ENCODE measurements around the gene ZC3H4.

The ZC3H4 gene

DNA sequence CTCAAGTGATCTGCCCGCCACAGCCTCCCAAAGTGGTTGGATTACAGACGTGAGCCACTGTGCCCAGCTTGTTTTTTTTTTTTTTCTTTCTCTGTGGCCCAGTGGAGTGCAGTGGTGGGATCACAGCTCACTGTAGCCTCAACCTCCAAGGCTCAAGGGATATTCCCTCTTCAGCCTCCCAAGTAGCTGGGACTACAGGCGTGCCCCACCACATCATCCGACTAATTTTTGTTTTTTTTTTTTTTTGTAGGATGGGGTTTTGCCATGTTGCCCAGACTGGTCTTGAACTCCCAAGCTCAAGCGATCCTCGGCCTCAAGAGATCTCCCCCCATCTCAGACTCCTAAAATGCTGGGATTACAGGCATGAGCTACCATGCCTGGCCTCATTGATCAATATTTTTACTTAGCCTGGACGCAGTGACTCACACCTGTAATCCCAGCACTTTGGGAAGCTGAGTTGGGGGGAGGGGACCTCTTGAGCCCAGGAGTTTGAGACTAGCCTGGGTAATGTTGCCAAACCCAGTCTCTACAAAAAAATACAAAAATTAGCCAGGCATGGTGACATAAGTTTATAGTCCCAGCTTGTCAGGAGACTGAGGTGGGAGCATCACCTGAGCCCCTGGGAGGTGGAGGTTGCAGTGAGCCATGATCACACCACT lies 18.7 kb upstream of the ZC3H4 start:
- DNase-seq: no peak

- DNase-seq: peak; percentile 76
Observed at GRCh38 chr19:47130589-47131227, 17.1 kb upstream of the ZC3H4 start, which contains the start of gene SAE1. TSS of gene SAE1 (plus strand) at chr19:47130835. CDS start at chr19:47130931, 96 bp downstream.

DNA sequence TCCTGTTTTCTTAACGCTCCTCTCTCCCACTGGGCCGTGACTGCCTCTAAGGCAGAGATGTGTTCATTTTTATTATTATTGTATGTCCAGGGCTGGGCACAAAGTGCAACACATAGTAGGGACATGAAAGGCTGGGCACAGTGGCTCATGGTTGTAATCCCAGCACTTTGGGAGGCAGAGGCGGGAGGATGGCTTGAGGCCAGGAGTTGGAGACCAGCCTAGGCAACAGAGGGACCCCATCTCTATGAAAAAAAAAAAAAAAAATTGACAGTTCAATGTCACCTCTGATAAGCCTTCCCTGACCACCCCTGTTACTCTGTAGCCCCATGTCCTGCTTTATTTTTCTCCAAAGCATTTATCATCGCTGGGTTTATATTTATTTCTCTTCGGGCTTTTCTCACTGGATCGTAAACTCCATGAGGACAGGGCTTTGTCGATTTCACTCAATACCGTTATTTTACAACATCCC lies 16.6 kb upstream of the ZC3H4 start:
- no peak for DNase-seq

DNA sequence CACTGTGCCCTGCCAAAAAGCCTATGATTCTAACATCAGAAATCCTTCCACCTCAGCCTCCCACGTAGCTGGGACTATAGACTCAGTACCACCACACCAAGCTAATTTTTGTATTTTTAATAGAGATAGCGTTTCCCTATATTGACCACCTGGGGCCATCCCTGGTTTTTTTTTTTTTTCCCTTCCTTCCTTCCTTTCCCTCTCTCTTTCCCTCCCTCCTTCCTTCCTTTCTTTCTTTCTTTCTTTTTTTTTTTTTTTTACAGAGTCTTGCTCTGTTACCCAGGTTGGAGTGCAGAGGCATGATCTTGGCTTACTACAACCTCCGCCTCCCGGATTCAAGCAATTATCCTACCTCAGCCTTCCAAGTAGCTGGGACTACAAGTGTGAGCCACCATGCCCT lies 16.0 kb upstream of the ZC3H4 start:
- DNase-seq: no peak

GRCh38 chr19:47125669-47125938 lies 12.0 kb upstream of the ZC3H4 start:
- no peak for DNase-seq

DNA sequence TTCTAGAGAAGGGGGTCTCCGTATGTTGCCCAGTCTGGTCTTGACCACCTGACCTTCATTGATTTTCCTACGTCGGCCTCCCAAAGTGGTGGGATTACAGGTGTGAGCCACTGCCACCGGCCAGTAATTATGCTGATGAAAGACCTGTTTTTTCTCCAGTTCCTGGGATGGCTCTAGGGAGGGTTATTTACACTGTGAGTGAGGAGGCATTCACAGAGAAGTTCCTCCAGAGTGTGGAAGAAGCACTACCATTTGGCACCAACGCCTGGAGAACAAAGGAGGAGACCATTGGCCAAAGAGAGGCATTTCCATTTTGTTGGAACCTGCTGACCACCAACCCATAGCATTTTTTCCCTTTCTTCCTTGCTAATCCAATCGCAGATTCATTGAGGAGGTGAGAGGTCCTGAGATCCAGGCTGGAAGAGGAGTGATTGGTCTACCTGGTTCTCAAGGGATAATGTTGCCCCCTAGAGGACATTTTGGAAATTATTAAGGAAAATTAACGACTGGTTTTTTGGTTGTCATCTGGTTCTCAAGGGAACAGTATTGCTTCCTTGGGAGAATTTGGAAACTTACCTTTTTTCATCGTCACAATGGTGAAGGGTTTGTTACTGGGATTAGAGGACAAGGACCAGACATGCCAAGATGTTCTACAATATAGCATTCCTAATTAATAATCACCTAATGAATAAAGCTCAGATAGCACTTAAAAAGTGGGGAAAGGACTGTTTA lies 11.5 kb upstream of the ZC3H4 start:
- no peak for DNase-seq

GRCh38 chr19:47123406-47123805 lies 9.8 kb upstream of the ZC3H4 start:
- no peak for DNase-seq

DNA sequence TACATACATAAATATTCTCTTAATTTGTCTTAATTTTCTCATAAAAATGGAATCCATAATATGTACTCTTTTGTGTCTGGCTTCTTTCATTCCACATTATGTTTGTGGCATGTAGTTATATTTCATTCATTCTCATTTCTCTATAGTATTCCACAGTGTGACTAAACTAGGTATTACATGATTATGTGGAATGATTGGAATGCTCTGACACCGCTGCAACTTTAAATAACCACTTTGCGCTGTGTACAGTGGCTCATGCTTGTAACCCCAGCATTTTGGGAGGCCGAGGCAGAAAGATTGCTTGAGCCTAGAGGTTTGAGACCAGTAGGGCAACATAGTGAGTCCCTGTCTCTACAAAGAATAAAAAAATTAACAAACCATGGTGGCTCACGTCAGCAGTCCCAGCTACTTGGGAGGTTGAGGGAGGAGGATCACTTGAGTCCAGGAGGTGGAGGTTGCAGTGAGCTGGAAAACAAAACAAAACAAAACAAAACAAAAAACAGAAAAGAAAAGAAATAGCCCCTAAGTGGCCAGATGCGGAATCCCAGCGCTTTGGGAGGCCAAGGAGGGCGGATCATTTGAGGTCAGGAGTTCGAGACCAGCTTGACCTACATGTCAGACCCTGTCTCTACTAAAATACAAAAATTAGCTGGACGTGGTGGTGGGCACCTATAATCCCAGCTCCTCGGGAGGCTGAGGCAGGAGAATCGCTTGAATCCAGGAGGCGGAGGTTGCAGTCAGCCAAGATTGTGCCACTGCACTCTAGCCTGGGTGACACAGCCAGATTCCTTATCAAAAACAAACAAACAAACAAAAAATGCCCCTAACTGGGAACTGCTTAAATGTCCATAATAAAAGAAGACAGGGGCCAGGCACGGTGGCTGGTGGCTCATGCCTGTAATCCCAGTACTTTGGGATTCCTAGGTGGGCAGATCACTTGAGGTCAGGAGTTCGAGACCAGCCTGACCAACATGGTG lies 9.1 kb upstream of the ZC3H4 start:
- DNase-seq: no peak

DNA sequence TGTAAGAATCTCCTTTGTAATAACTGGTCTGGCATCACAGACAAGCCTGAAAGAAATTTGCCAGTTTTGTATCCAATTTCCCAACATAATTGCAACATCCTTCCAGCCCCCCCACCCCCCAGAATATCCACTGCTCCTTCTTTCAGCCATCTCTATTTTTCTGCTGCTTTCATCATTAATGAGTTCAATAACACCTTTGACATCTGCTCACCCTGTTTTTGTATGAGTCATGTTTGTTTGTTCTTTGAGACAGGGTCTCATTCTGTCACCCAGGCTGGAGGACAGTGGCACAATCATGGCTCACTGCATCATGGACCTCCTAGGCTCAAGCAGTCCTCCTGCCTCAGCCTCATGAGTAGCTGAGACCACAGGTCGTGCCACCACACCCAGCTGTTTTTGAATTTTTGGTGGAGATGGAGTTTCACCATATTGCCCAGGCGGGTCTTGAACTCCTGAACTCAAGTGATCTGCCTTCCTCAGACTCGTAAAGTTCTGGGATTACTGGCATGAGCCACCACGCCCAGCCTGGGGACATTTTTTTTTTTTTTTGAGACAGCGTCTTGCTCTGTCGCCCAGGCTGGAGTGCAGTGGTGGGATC lies 7.0 kb upstream of the ZC3H4 start:
- DNase-seq: no peak

- no peak for DNase-seq
Observed at GRCh38 chr19:47113850-47114651, 475 bp upstream of the ZC3H4 start.

DNA sequence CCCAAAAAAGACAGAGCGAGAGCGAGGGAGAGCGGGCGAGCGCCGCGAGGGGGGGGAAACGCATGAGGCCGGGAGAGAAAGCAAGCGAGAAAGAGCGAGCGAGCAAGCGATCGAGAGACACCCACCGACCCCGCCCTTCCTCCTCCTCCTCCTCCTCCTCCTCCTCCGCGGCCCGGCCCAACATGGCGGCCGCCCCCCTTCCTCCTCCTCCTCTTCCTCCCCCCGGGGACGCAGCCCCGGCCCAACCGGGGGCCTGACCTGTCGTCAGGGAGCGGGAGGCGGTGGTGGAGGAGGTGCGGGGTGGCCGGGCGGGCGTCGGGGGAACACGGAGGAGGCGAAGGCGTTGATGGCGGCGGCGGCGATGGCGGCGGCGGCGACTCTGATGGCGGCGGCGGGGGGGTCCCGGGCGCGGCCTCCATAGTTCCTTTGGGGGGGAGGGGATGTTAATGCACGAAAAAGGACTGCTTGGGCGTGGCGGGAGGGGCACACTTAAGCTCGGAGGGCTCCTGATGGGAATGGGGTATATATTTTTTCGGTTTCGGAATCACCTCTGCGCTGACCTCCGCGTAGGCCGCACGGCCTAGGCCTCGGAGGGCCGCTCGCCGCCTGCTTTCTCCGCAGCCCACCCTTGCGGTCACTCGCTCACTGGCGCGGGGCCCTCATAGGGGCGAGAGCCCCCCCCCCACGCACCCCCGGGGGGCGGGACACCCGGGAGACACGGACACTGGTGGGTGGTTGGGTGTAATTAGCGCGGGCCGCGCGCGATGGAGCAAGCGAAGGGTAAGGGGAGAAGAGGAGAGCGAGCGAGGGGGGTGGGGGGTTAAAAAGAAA lies 1.2 kb downstream of the ZC3H4 start:
- DNase-seq: peak; percentile 88

DNA sequence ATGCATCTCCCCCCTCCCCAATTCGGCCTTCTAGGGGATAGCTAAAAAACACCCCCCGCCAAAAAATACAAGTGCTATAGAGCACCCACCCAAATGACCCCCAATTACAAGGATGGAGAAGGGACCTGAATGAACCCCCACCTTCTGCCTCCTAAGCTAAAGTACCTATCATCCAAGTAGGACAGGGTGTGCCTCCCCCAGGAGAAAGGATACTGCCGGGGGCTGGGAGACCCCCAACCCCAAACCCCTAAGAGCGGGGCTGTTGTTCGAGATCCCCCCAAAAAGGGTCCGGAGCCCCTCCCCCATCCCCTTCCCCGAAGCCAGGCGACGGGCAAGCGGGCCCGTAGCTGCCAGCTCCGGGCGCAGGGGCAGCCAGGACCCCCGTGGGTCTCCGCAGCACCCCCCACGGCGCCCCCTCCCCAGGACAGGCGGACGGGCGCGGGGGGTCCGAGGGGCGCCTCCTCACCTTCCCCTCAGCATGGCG lies 1.9 kb downstream of the ZC3H4 start:
- no peak for DNase-seq

- peak; percentile 29 for DNase-seq
Observed at GRCh38 chr19:47111006-47111621, 2.5 kb downstream of the ZC3H4 start.

- DNase-seq: peak; percentile 49
Observed at GRCh38 chr19:47110521-47111005, 3.0 kb downstream of the ZC3H4 start.

- peak; percentile 41 for DNase-seq
Observed at GRCh38 chr19:47109541-47110375, 3.8 kb downstream of the ZC3H4 start.

DNA sequence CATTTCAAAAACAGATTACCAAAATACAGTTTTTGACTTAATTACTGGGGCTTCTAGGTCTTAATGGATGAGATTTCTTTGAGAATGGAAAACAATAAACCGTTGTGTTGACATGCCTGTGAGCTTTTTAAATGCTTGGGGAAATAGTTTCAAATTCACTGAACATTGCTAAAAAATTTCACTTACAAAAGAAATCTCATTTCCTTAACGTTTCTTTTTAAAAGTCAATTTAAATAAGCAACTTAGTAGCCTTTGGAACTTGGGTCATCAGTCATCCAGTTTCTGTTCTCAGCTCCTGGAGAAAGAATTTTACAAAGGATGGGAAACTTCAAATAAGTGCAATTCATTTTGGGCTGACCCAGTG lies 4.4 kb downstream of the ZC3H4 start:
- no peak for DNase-seq

- no peak for DNase-seq
Observed at GRCh38 chr19:47107953-47108746, 5.4 kb downstream of the ZC3H4 start.
